OCI-LY3 (cell line): Measurements from ENCODE around the gene CXCL3.

ENCODE experiments used
- H2AFZ ChIP-seq: fragments of 200-600, 300-600 bp; shearing (Covaris generic); 2 replicates; pipeline ENCODE4 v1.6.0; 2014; ENCODE audit warnings: antibody characterized with exemption, low read depth, low read length
- H3K27ac ChIP-seq: fragments of 200-600, 300-600 bp; sonication (generic); 2 replicates; pipeline ENCODE4 v1.5.1; 2014; ENCODE audit warnings: mild to moderate bottlenecking, low read length, moderate library complexity, mixed read lengths
- H3K27me3 ChIP-seq: fragments of 200-600, 300-600 bp; sonication (generic); 2 replicates; pipeline ENCODE4 v1.6.1; 2014; ENCODE audit warnings: low read depth, low read length, mixed read lengths
- H3K36me3 ChIP-seq: fragments of 200-600, 300-600 bp; sonication (generic); replicated peaks from 2 replicates; pipeline ENCODE3; 2014; ENCODE audit warnings: low read depth, low read length, mixed read lengths
- H3K4me1 ChIP-seq: fragments of 300-600, 200-600 bp; sonication (generic); 2 replicates; pipeline ENCODE4 v1.6.1; 2014; ENCODE audit warnings: low read length, mixed read lengths
- H3K4me2 ChIP-seq: fragments of 200-600, 300-600 bp; sonication (generic); 2 replicates; pipeline ENCODE4 v1.6.1; 2014; ENCODE audit warnings: low read length, mixed read lengths
- H3K4me3 ChIP-seq: fragments of 300-600, 200-600 bp; sonication (generic); 2 replicates; pipeline ENCODE4 v1.5.1; 2014; ENCODE audit warnings: antibody characterized with exemption, mild to moderate bottlenecking, low read length, moderate library complexity
- H3K79me2 ChIP-seq: fragments of 300-600, 200-600 bp; shearing (Covaris generic); 2 replicates; pipeline ENCODE4 v1.6.1; 2014; ENCODE audit warnings: mild to moderate bottlenecking, low read length, mixed read lengths
- H3K9ac ChIP-seq: fragments of 300-600, 200-600 bp; shearing (Covaris generic); 2 replicates; pipeline ENCODE4 v1.6.0; 2014; ENCODE audit warnings: mild to moderate bottlenecking, low read length, moderate library complexity
- H3K9me3 ChIP-seq: fragments of 200-600, 300-600 bp; shearing (Covaris generic); 2 replicates; pipeline ENCODE4 v1.6.1; 2014; ENCODE audit warnings: low read length, mixed read lengths; ENCODE audit not compliant: insufficient read depth
- H4K20me1 ChIP-seq: fragments of 200-600, 300-600 bp; sonication (generic); 2 replicates; pipeline ENCODE4 v1.6.1; 2016; ENCODE audit warnings: low read length, mixed read lengths; ENCODE audit not compliant: insufficient read depth
- CTCF ChIP-seq: fragments of 200-600, 300-600 bp; sonication (generic); IDR thresholded peaks from 2 replicates; pipeline ENCODE4 v1.5.1; 2014; ENCODE audit warnings: antibody characterized with exemption, low read length, low read depth
- EZH2phosphoT487 ChIP-seq: fragments of 200-600 bp; shearing (Covaris generic); IDR thresholded peaks from 2 replicates; pipeline ENCODE4 v1.6.1; 2018; ENCODE audit warnings: antibody characterized with exemption, mixed run types, low read depth

CXCL3 gene

GRCh38 chr4:74055498-74055897, 17.0 kb upstream of the CXCL3 start:
- no peak for TF ChIP-seq CTCF
- TF ChIP-seq EZH2phosphoT487: no peak
- Histone ChIP-seq H3K4me2 (no peak overlapping the region), H3K79me2 (no peaks in the 10 kb centered on the region), H3K4me1 (no peaks in the 10 kb centered on the region), H3K9ac (no peak overlapping the region), H3K27me3 (no peaks in the 10 kb centered on the region), H3K36me3 (no peaks in the 10 kb centered on the region), H3K27ac (no peak overlapping the region), H3K4me3 (no peak overlapping the region), H2AFZ (no peak overlapping the region), H4K20me1 (no peaks in the 10 kb centered on the region), H3K9me3 (no peaks in the 10 kb centered on the region)

- Histone ChIP-seq H2AFZ (no peak overlapping the region), H3K9ac (no peak overlapping the region), H4K20me1 (no peaks in the 10 kb centered on the region), H3K4me3 (no peak overlapping the region), H3K27me3 (no peaks in the 10 kb centered on the region), H3K36me3 (no peaks in the 10 kb centered on the region), H3K27ac (no peak overlapping the region), H3K79me2 (no peaks in the 10 kb centered on the region), H3K9me3 (no peaks in the 10 kb centered on the region), H3K4me1 (no peaks in the 10 kb centered on the region), H3K4me2 (no peak overlapping the region)
- no peak for TF ChIP-seq CTCF
- no peak for TF ChIP-seq EZH2phosphoT487
Observed at GRCh38 chr4:74055096-74055495, 16.6 kb upstream of the CXCL3 start.

- no peaks in the 10 kb centered on the region for H3K79me2 ChIP-seq
- no peak for TF ChIP-seq CTCF
- no peak for TF ChIP-seq EZH2phosphoT487
- H3K4me3 ChIP-seq: no peak overlapping the region
- H3K9ac ChIP-seq: no peak overlapping the region
- no peaks in the 10 kb centered on the region for H3K27me3 ChIP-seq
- H3K9me3 ChIP-seq: no peaks in the 10 kb centered on the region
- H2AFZ ChIP-seq: no peak overlapping the region
- no peaks in the 10 kb centered on the region for H3K4me1 ChIP-seq
- no peak overlapping the region for H3K4me2 ChIP-seq
- no peaks in the 10 kb centered on the region for H4K20me1 ChIP-seq
- no peak overlapping the region for H3K27ac ChIP-seq
- no peaks in the 10 kb centered on the region for H3K36me3 ChIP-seq
Observed at GRCh38 chr4:74054483-74055047, 16.1 kb upstream of the CXCL3 start.

GRCh38 chr4:74047152-74047551, 8.7 kb upstream of the CXCL3 start:
- Histone ChIP-seq H3K9me3 (no peaks in the 10 kb centered on the region), H3K4me2 (no peak overlapping the region), H2AFZ (no peak overlapping the region), H3K9ac (no peak overlapping the region), H3K27me3 (no peaks in the 10 kb centered on the region), H3K27ac (no peak overlapping the region), H3K36me3 (no peaks in the 10 kb centered on the region), H3K79me2 (no peaks in the 10 kb centered on the region), H3K4me3 (no peak overlapping the region), H4K20me1 (no peaks in the 10 kb centered on the region), H3K4me1 (no peaks in the 10 kb centered on the region)
- no peak for TF ChIP-seq EZH2phosphoT487
